Heart right ventricle (tissue), 16 donors: ENCODE results near the gene TRPM1. TPM values are rescaled to one million over a fixed set of nuclear protein-coding genes. Genes with fewer than 3 reads are reported as not detected.

Experiments used
- ATAC-seq, 8 donors: fragments of 200-7000 bp; cut with Tn5 transposase; one replicate each; pipeline ENCODE4 v1.9.1; 2020; ENCODE audit warnings: mild to moderate bottlenecking in 8 of 8, moderate library complexity in 8 of 8, moderate number of reproducible peaks in 1 of 8
- DNase-seq, 2 donors: peaks; one replicate each; pipeline ENCODE4 v3.0.0-alpha.2; 2020
- H3K27ac ChIP-seq, 10 donors: fragments of 200-600 bp; sonication (generic) in 2 of 10; one replicate each; pipeline versions ENCODE4 v1.5.0 to v1.8.0; 2020 to 2022; ENCODE audit warnings: mild to moderate bottlenecking in 3 of 10
- H3K27me3 ChIP-seq, 7 donors: fragments of 200-600 bp; one replicate each; pipeline ENCODE4 v1.8.0; 2021 to 2022; ENCODE audit warnings: mild to moderate bottlenecking in 2 of 7
- H3K36me3 ChIP-seq, 9 donors: fragments of 200-600 bp; sonication (generic) in 1 of 9; one replicate each; pipeline versions ENCODE4 v1.5.0 to v1.8.0; 2020 to 2022; ENCODE audit warnings: mild to moderate bottlenecking in 2 of 9
- H3K4me1 ChIP-seq, 9 donors: fragments of 200-600 bp; sonication (generic) in 1 of 9; one replicate each; pipeline versions ENCODE4 v1.5.0 to v1.8.0; 2020 to 2022; ENCODE audit warnings: mild to moderate bottlenecking in 4 of 9
- H3K4me3 ChIP-seq, 10 donors: fragments of 200-600 bp; sonication (generic) in 2 of 10; one replicate each; pipeline versions ENCODE4 v1.5.0 to v1.8.0; 2020 to 2022; ENCODE audit warnings: mild to moderate bottlenecking in 7 of 10, moderate library complexity in 2 of 10
- H3K9me3 ChIP-seq, 11 donors: fragments of 200-600 bp in 10 of 11; sonication (generic) in 2 of 11; one replicate each; pipeline versions ENCODE4 v1.5.0 to v1.8.0; 2013 to 2022; ENCODE audit warnings: mild to moderate bottlenecking in 2 of 11, control low read depth in 1 of 11, moderate library complexity in 1 of 11
- WGBS, 2 donors: extraction: QIAGEN DNeasy Blood & Tissue Kit; methylation state at CpG; one replicate each; pipeline ENCODE4 v1.1.7; 2013; ENCODE audit warnings: inconsistent platforms in 1 of 2; 5-methylcytosine and 5-hydroxymethylcytosine counted together
- intact Hi-C, 10 donors: fragments of 100-400 bp; cut with DNase I; formaldehyde crosslinking; loops; one replicate each; pipeline versions ENCODE4 v1.11.1 to v1.14.2; 2022
- polyA plus RNA-seq, 2 donors: library from polyadenylated mRNA; stranded (reverse); fragments of 200-250 nt; gene quantifications; one replicate each; pipeline ENCODE4 v1.2.3, GENCODE V29; 2013
- total RNA-seq, 10 donors: library from RNA; stranded (reverse); fragmentation: NEBNext Ultra II Directional in 3 of 10; extraction: Animal tissue kit (Norgen Biotek cat#: 25700) in 3 of 10; gene quantifications; one replicate each; pipeline versions ENCODE4 v1.2.1 to v1.2.4, GENCODE V29; 2021 to 2023
- TF ChIP-seq, protein P1 (sequence below), 9 donors: fragments of 200-600 bp; sonication (generic) in 2 of 9; IDR thresholded peaks; one replicate each; pipeline versions ENCODE4 v1.5.0 to v1.8.0; 2021 to 2022; ENCODE audit warnings: antibody characterized with exemption in 9 of 9, mild to moderate bottlenecking in 5 of 9, moderate library complexity in 1 of 9
- donor health status: Arrhythmogenic right ventricular cardiomyopathy.
- donor health status: ischemic (EF 13 %, LVEDD 7.1; RV severe dilation, severe dysfunction).
- donor health status: healthy with polysubstance abuse.
- donor health status: DM: no; HTN: yes; CAD: no.
- donor health status: DM: no; HTN: no; CAD: no.
- donor health status: ischemic (EF 25% LVEDD 6.9; RV normal size, moderate dysfunction).
- donor health status: ischemic (EF 25% LVEDD 5.7; RV mildly dilated, moderate dysfunction).
- donor health status: healthy.
- donor health status: DM: yes; HTN: yes; CAD: no.
- donor health status: Ischemic cardiomyopathy.
- donor health status: ischemic (EF 35%, LVEDD 5.7; RV mildly dilated, moderate dysfunction).
- donor health status: nonischemic (EF 11% LVEDD 7.7; RV severe dilation, severe dysfunction).
- donor health status: DM: yes; HTN: yes; CAD: no.
- donor health status: PGD.
- donor health status: ischemic (EF 29% LVEDD 5.4; RV normal size, mild dysfunction).
- donor health status: nonischemic (EF 23%, LVEDD 6.1; RV moderate dilation, normal function).

Gene TRPM1
- total and polyA plus RNA-seq, 12 donors: 0.06 TPM; not detected in 11

DNA sequence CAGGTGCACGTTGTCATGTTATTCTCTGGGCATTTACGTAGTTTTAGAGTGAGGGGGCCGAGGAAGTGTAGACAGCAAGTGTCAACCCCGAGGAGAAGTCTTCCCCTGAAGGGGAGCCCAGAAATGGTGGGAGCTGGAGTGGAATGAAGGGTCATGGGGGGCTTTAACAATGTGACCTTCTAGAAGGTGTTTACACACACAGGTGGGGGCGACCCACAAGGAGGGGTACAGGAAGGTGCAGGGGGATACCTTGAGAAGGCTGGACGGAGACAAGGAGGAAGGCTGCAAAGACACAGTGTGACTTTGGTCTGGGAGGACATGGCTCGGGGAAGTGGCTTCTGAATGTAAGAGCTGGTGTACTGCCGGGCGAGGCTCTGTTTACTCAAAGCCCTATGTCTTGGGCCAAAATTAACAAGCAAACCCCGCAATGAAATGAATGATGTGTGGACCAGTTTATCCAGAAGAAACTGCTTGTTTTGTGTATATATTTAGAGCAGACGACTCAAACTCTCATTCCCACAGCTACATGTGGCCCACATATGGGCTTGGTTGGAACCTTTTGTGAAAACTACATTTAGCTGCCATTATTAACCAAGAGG is 18.7 kb downstream of the TRPM1 start:
- no peak for ATAC-seq
- no peaks in the 10 kb centered on the region for H3K36me3 ChIP-seq
- WGBS, 2 donors: 86 to 87% methylated on average over 11 of the region's 11 CpGs
- no peaks in the 10 kb centered on the region for H3K9me3 ChIP-seq
- TF ChIP-seq, protein P1, sequence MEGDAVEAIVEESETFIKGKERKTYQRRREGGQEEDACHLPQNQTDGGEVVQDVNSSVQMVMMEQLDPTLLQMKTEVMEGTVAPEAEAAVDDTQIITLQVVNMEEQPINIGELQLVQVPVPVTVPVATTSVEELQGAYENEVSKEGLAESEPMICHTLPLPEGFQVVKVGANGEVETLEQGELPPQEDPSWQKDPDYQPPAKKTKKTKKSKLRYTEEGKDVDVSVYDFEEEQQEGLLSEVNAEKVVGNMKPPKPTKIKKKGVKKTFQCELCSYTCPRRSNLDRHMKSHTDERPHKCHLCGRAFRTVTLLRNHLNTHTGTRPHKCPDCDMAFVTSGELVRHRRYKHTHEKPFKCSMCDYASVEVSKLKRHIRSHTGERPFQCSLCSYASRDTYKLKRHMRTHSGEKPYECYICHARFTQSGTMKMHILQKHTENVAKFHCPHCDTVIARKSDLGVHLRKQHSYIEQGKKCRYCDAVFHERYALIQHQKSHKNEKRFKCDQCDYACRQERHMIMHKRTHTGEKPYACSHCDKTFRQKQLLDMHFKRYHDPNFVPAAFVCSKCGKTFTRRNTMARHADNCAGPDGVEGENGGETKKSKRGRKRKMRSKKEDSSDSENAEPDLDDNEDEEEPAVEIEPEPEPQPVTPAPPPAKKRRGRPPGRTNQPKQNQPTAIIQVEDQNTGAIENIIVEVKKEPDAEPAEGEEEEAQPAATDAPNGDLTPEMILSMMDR (IDR thresholded peaks at IDR 0.05): no peak
- H3K27ac ChIP-seq: no peak overlapping the region
- H3K4me1 ChIP-seq: peaks cover 0 to 21% (median 8%) of the 10 kb centered on the region in 9 donors
- peaks cover 0 to 16% (median 0%) of the 10 kb centered on the region in 7 donors for H3K27me3 ChIP-seq
- no peak for DNase-seq
- intact Hi-C loops: no loop called here
- H3K4me3 ChIP-seq: no peak overlapping the region

DNA sequence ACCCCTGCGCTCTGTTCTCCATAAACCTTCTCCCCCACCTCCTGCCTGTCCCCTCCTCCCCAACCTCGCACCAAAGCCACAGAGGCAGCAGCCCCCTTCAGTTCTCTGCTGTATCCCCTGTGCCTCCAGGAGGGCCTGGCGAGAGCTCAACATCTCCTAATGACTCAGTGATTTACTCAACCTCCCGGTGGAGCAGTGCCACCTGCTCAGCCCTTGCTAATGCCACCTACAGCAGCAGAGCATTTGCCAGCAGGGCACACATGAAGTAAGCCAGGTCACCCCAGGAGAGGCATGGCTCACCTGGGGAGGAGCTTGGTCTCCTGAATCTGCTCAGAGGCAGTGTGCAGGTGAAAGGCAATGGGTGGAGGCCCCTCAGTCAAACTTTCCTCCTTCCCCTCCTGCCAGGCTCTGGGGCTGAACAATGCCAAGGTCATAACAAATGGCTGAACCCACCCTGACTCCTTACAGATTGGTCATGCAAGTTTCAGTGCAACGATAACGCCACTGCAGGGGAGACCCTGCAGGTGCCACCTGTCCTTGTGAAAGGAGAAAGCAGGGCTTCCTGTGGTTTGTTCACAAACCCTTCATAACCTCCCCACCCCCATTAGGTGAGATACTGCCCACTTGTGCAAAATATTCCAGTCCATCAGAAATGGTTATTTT is 19.8 kb downstream of the TRPM1 start:
- H3K4me3 ChIP-seq: no peak overlapping the region
- no peaks in the 10 kb centered on the region for H3K9me3 ChIP-seq
- no peak for ATAC-seq
- intact Hi-C loops: no loop called here
- DNase-seq: no peak
- no peaks in the 10 kb centered on the region for H3K36me3 ChIP-seq
- TF ChIP-seq, protein P1 (IDR thresholded peaks at IDR 0.05): no peak
- WGBS, 2 donors: 82 to 83% methylated on average over 6 of the region's 6 CpGs
- H3K27ac ChIP-seq: no peak overlapping the region
- H3K27me3 ChIP-seq: peaks cover 0 to 16% (median 0%) of the 10 kb centered on the region in 7 donors
- peaks cover 0 to 21% (median 8%) of the 10 kb centered on the region in 9 donors for H3K4me1 ChIP-seq

DNA sequence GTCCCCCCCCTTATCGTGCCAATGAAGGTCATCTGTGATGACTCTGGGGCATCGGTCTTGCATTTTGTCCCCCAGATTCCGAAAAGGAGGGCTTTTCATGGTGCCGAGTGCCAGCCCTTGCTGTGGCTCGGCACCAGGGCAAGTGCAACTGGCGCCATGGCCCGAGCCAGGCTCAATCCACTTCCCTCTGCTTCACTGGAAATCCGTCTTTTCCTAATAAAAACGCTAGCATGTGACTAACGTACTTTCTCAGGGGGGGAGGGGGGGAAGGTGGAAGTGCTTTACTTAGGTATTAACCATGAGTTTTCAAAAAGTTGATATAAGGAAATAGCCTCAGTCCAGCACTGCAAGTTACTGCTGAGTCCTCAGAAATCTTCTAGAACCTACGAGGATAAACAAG is 20.5 kb downstream of the TRPM1 start:
- H3K27ac ChIP-seq: no peak overlapping the region
- TF ChIP-seq, protein P1 (IDR thresholded peaks at IDR 0.05): no peak
- WGBS, 2 donors: 53 to 65% methylated on average over 11 of the region's 11 CpGs
- peaks cover 0 to 16% (median 0%) of the 10 kb centered on the region in 7 donors for H3K27me3 ChIP-seq
- no peaks in the 10 kb centered on the region for H3K9me3 ChIP-seq
- peak overlapping the region in 6 of 10 donors; percentile 27 to 48 (median 37) for H3K4me3 ChIP-seq
- peaks cover 0 to 21% (median 8%) of the 10 kb centered on the region in 9 donors for H3K4me1 ChIP-seq
- ATAC-seq: no peak
- H3K36me3 ChIP-seq: no peaks in the 10 kb centered on the region
- no peak for DNase-seq
- intact Hi-C loops: no loop called here

DNA sequence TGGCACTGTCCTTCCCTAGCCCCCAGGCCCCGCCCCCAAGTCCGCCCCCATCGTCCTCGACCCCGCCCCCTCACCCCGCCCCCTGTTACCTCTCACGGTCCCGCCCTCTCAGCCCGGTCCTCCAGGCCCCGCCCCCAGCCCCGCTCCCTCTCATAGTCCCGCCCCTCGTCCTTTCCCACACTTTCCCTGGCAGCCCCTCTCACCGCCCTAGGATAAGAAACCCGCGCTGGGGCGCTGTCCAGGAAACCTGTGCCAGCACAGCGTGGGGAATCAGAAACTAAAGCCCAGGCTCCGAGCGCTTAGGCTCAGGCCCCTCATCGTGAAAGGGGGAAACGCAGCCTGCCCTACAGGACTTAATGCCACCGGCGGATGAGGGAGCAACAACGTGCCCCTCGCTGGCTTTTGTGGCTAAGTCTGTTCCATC is 20.9 kb downstream of the TRPM1 start:
- Histone ChIP-seq H3K36me3 (no peaks in the 10 kb centered on the region), H3K4me3 (peak overlapping the region in 6 of 10 donors; percentile 27 to 48 (median 37)), H3K4me1 (peaks cover 0 to 21% (median 8%) of the 10 kb centered on the region in 9 donors), H3K27ac (no peak overlapping the region), H3K27me3 (peaks cover 0 to 16% (median 0%) of the 10 kb centered on the region in 7 donors), H3K9me3 (no peaks in the 10 kb centered on the region)
- WGBS, 2 donors: 15 to 19% methylated on average over 26 of the region's 26 CpGs
- intact Hi-C loops: no loop called here
- ATAC-seq: peak; percentile 68 to 82 (median 74)
- TF ChIP-seq, protein P1 (IDR thresholded peaks at IDR 0.05): no peak
- DNase-seq: peak; percentile 56 to 69
